HG03469 (cell line): ENCODE data around the gene MBOAT2.

Experiments
- ATAC-seq: cut with Tn5 transposase; IDR thresholded peaks from one replicate; pipeline ENCODE4 v1.9.1; 2021; ENCODE audit warnings: mild to moderate bottlenecking, moderate library complexity, moderate number of reproducible peaks; ENCODE audit not compliant: unreplicated experiment

MBOAT2 gene

DNA sequence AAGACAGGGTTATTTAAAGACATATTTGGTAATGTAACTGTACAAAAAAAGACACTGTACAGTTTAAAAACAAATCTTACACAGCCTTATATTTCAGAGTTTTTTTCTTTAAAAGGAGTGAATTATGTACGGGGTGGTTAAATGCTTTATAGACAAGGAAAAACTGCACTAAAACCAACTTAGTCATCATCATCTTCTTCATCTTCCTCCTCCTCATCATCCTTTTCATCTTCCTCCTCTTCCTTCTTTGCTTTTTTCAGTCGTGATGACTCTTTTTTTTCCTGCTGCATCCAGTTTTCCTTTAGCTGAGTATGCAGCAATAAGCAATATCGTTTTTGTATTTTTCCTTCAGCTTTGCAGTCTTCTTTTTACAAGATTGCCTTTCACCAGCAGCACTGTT is 14.6 kb upstream of the MBOAT2 start:
- no peak for ATAC-seq

DNA sequence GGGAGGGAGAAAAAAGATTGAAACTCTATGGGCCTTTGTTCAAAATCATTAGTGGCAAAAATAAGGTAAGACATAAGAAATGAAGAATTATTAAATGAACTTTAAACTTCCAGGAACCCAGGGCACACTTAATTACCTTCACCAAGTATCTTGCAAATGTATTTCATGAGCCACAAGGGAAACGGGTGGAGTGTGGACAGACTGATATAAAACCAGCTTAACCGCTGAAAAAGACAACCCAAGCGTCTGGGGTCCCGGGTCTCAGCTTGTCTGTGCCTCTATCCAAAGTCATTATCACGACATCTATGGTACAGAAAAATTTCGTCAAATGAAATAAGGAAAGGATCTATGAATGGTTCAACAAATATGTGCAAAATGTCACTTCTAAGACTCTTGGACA is 13.9 kb upstream of the MBOAT2 start:
- ATAC-seq: no peak

DNA sequence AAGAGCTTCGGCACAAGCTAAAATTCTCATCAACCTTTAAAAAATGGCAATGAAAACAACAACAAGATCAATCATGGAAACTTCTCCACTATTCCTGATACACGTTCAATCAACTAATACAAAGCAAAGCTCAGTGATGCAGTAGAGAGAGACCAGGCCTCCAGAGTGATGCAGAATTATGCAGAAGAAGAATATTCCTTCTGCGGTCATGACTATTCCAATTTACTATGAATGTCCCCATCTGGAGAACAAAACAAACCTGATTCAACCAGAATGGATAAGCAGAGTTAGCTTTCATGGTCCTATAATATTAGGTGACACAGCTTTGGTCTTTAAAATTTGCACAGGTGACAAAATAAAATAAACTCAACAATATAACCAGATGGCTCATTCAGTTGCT is 12.5 kb upstream of the MBOAT2 start:
- no peak for ATAC-seq

DNA sequence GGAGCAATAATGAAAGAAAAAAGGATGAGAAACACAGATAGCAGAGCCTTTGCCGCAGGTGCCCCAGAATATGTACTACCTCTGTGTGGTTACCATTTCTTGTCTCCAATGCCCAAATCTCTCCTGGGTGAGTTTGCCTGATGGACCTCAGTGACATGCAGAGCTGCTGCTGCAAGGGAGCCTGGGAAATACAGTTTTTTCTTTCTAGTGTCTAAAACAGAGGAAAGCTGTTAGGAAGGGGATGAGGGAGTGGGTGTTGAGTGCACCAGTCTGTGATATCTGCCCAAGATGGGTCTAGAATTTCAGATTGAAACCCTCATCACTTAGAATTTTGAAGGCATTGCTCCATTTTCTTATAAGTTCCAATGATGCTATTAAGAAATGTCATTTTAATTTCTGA is 9.9 kb upstream of the MBOAT2 start:
- ATAC-seq: no peak

DNA sequence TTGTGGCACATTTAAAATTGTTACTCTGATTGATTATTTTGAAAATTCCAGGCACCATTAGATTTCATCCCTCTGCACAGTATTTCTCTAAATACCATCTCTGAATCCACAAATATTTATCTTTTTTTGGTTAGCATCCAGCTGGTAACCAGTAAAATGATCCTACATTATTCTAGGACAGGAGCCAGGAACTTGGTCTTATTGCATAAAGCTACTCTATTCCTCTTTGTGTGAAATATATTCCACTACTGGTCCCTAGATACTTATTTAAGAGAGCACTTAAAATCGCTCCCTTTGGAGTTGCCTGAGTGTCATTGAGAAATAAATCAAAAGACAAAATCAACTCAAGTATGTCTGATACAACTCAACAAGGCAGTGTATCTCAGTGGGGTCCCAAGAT is 7.4 kb upstream of the MBOAT2 start:
- no peak for ATAC-seq

DNA sequence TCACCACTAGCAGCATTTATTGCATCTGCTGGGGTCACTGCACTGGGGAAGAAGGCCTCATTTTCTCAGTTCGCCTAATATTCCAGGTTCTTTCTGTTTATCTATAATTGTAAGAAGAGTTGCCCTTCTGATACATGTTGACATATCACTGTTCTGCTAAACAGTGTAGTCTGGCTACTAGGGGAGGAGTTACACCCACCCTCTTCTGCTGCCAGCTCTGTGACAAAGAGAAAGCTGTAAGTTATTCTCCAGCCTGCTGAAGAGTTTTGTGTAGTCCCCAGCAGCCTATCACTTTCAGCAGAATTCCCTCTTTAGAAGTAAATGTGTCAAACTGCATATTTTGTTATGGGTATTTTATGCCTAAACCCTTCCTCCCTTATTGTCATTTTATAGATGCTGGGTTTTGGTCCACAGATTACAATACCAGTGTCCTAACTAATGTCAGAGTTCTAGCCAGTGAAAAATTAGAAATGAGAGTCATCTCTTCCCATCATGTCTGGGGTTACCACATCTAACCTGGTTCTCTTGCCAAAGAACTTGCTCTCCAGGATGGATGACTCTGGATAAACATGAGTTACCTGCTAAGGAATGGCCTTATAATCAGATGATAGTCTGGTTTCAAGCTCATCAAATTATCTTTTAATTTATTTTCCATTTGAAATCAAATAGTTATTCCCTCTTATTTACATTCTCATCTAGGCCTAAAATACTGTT is 5.6 kb upstream of the MBOAT2 start:
- no peak for ATAC-seq

DNA sequence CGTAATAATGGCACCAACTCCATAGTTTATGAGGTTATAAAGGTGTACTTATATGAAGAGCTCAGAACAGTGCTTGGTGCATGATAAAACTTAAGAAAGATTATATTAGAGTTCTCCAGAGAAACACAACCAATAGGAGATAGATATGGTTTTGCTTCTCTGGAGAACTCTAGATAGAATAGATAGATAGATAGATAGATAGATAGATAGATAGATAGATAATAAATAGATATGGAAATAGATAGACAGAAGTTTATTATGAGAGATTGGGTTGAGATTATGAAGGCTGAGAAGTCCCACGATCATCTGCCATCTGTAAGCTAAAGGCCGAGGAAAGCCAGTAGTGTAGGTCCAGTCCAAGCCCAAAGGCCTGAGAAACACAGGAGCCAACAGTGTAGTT is 2.9 kb upstream of the MBOAT2 start:
- ATAC-seq: no peak

DNA sequence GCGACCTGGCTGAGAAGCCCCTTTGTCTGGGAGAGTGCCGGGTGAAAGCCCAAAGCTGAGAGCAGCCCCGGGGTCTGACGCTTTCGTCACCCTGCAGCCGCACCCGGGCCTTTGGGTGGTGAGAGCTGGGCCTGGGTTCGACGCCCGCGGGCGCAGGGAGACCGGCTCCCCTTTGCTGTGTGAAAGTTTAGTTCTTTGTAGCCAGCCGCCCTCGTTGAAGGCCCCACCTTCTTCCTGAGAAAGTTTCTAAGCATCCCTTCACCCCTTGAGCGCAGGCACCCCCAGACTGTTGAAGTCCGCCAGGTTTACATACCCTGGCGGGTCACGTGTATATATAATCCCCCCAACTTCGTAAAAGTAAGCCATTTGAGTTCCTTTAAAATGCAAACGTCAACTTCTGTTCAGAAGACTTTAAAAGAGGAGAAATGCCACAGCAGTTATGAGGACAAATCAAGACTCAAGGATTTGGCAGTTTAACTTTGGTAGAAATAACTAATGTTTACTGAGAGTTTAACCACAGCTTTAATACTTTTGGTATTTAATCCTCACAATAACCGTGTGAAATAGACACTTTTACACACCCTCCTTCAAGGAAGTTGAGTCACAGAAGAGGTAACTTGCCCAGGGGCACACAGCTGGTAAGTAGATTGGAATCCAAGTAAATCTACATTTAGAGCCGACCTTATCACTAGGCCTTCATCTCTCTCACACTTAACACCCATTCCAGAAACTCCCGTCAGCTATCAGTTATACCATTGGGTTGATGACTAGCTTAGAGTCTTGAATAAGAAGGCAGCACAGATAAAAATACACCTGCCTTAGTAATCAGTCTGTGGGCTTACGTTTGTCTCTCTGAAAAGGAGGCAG is 1.1 kb upstream of the MBOAT2 start:
- ATAC-seq: no peak

DNA sequence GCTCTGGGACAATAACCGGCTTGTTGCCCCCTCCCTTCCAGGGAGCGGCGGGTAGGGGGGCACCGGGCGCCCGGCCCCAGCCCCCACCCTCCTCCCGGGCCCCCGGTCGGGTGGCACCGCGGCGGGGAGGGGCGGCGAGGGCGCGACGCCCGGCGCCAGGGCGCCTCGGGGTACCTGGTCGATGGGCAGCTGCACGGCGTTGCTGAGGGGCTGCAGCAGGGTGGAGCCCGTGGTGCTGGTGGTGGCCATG is 193 bp downstream of the MBOAT2 start:
- ATAC-seq: no peak

DNA sequence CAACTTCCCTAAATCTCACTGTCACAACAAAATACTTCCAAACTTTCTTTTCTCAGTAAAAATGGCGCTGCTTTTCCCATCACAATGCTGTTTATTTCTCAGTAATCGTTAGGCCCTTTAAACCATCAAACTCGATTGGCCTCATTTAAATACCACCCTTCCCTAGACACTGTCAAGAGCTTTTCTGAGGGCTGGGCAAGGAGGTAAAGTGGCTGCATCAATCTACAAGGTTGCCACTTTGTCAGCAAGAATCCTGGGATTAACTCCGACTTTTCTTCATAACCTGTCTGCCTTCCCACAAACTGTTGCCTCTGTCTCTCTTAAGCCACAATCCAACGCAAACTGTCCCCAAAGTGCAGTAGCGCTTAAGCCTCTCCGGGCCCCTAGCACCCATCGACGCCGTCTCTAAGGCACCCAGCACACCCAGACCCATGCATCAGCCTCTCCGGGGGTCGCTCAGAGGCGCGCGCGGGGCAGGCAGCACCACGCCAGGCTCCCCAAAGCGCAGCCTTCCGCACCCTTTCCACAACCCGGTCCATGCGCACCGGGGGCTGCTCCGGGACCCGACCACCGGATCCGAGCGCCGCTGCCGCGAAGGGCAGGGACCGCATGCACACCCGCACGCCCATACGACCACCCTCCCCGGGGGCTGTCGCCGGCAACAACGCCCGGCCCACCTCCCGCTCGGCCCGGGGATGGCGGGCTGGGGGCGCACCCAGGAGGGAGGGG is 683 bp downstream of the MBOAT2 start:
- ATAC-seq: no peak

DNA sequence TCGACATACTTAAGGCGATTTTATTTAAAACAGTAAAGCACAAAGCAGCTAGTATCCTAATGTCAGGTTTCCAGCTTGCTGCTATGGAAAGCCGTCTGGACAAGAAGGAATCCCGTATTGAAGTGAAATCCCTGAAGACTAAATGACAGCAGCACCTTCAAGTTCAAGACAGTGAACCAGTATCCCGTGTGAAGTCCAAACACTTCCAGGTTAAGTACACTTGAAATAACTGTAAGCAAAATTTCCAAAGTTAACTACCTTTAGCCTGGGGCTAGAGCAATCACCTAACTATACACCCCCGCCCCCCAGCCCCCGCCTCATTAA is 1.2 kb downstream of the MBOAT2 start:
- ATAC-seq: no peak

DNA sequence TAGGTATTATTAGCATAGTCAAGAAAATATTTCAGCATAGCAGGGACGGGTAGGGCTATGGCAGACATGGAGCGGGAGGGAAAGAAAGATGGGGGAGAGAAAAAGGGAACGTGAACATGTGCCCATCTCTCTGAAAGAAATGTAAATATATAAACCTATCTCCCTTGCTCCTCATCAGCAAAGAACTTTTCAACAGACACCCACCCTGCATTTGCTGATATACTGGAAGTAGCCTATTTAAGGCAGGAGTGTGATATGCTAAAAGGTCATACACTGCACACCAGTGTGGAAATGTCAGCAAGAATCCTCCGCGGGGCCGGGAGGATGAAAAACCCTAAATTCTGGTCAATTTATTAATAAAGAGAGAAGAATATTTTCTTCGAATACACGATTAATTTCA is 1.7 kb downstream of the MBOAT2 start:
- ATAC-seq: no peak

DNA sequence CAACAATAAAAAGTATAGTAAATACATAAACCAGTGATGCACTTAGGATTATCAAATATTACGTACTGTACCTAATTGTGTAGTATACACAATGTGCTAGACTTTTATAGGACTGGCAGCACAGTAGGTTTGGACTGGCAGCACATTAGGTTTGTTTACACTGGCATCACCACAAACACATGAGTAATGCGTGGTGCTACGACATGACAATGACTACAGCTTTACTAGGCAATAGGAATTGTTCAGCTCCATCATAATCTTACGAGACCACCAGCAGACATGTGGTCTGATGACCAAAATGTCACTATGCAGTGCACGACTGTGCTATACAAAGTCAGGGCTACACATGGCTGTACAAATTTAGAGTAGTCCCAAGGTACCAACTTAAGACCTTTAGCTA is 2.3 kb downstream of the MBOAT2 start:
- ATAC-seq: no peak

DNA sequence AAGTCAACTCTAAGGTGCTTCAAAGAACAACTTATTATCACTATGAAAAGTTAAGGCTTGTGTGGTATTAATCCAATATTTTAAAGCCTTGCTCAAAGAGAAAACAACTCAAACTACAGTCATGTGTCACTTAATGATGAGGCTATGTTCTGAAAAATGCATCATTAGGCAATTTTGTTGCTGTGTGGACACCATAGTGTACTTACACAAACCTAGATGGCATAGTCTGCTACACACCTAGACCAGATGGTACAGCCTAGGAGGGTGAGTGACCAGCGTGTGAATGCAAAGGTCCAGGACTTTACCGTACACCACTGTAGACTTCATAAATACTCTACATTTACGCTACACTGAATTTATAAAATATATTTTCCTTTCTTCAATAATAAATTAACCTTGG is 3.0 kb downstream of the MBOAT2 start:
- no peak for ATAC-seq

DNA sequence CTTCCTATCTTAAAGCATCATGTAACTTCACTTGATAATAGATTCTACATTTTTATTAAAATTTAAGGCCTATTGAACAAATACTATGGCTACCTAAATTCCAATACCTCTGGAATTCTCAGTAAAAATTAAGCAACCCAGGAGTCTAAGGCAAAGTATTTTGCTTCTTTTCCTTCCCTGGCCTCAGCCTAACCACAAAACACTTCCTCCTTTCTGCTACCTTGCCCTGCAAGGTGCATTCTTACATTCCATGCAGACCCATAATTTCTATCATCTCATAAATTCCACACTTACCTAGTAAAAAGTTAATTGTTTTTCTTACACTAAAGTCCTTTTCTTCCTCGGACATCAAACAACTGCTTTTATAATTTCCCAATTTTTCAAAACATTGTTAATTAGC is 3.7 kb downstream of the MBOAT2 start:
- ATAC-seq: no peak

DNA sequence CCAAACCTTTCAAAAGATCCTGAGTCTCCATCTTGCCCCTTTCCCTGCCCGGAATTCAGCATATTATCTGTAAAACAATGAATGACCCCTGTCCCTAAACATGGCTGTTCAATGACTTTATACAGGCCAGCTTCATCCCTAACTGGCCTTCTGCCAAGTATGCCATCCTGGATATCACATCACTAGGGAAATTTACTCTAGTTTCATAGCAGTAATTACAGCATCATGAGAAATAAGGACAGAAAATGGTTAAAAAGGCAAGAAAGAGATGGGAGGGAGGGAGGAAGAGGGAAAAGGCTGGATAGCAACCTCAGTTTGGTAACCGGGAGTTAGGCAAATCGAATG is 4.4 kb downstream of the MBOAT2 start:
- ATAC-seq: no peak

DNA sequence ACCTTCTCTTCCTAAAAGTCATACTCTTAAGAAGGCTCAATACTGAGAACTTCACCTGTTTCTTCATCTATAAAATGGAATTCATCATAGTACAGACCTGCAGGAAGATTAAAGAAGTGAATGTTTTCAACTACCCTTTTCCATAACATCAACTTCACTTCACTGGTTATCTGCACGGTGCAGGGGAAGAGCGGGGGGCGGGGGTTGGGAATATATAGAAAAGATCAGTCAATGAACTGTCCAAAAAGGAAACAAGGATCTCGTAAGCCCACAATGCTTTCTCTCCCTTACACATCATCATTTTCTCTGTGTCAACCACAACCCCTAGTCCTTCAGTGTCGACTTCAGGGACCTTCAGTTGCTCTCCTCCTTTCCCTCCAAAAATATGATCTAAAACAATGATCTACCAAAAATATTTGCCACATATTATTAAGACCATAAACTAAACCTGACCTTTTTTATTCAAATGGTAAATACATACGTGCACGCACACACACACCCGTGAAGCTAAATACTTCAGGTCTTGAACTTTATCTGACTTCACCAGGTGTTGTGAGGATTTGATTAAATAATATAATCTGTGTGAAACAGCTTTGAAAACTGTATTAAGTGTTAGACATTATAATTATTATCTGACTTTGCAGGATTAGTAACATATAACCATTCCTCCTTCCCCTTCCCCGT is 4.9 kb downstream of the MBOAT2 start:
- ATAC-seq: no peak

DNA sequence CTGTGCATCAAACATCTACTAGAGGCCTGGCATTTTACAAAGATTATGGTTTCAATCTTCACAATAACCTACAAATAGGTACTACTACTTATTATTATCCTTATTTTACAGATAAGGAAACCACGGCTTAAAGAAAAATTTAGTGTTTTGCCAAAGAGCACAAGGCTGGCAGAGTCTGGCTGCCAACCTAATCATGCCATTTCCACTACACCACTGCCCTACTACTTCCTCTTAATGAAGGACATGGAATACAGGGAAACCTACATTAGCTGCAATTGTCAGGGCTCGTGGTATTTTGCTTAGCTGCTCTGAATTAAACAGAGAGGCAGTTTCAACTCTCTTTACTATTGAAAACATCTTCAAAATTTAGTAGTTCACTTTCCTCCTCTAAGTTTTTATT is 5.9 kb downstream of the MBOAT2 start:
- ATAC-seq: no peak

DNA sequence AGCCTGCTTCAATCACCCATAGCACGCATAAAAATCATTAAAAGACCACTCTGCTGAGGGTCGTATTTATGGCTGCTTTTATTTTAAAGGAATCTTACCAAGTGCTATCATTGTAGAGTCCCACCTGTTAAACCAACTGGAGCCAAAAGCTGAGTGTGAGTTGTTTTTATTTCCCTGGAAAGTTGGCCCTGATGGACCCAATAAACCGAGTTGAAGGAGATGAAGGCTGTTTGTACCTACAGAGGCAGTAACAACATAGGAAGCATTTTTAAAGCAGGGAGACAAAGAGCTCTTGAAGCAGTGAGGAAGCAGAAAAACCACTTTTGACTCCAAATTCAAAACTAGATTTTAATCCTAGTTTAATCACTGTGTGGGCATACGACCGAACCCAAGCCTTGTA is 6.4 kb downstream of the MBOAT2 start:
- no peak for ATAC-seq

DNA sequence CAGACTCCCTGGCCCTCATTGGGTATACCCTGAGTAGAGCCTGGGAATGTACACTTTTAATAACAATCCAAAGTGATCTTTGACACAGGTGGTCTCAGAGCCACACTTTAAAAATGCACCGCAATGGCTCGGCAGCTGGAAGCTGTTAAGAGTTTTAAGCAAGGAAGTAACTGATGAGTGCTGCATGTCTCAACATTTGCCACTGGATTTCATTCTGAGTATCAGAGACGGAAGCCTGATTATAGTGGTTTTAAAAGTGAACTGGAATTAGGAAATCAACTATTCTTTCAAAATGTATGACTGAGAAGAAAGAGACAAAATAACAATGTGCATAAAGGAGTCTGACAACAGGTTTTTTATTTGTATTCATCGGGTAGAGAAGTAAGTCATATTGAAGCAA is 7.5 kb downstream of the MBOAT2 start:
- no peak for ATAC-seq

DNA sequence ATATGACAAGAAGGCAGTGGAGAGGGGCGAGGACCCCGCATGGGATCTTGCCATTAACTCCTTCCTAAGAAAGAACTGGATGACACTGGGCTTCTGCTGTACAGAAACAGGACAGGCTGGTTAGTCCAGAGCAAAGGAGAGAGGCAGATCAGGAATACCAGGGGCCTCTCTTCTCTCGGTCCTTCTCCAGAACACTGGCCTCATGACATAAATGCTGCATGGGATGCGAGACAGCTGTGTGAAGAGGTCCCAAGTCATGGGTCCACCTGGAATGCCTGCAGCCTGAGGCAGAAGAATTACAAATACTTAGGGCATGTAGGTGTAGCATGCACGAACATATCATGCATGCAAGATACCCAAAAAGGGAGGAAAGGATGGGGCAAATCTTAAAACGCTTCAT is 9.1 kb downstream of the MBOAT2 start:
- no peak for ATAC-seq

DNA sequence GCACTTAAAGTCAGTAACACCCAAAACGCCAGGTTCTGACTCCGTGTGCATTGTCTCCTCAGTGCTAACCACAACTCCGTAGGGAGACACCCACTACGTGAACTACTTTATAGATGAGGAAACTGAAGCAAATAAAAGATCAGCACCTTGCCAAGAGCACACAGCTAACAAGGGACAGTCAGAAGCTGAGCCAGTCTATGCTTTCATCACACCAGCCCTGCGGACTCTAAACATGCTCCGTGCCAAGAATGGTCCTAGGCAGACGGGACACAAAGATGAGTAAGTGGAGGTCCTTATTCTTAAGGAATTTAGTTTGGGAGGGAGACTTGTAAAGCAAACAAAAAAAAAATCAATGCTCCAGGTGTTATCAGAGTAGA is 9.6 kb downstream of the MBOAT2 start:
- no peak for ATAC-seq
